H1 (cell line): Measurements from ENCODE around the gene SMOC2. TPM values are rescaled to one million over a fixed set of nuclear protein-coding genes. Genes with fewer than 3 reads are reported as not detected.

ENCODE experiments used
- ASH2L ChIP-seq: fragments of 200-600, 300-600 bp; sonication (generic); IDR thresholded peaks from one replicate; pipeline ENCODE4 v1.7.1; 2017; ENCODE audit warnings: low read length
- CREB1 ChIP-seq: IDR thresholded peaks from 2 replicates; pipeline ENCODE4 v1.6.1; 2012; ENCODE audit warnings: inconsistent platforms
- NANOG ChIP-seq: IDR thresholded peaks from 2 replicates; pipeline ENCODE4 v1.6.1; 2011; ENCODE audit warnings: low read length, low read depth, mild to moderate bottlenecking, inconsistent platforms; ENCODE audit not compliant: insufficient read depth, poor library complexity, severe bottlenecking
- SP2 ChIP-seq: IDR thresholded peaks from 2 replicates; pipeline ENCODE4 v1.6.1; 2012; ENCODE audit warnings: mild to moderate bottlenecking, low read length, inconsistent platforms
- TAF1 ChIP-seq: IDR thresholded peaks from 2 replicates; pipeline ENCODE4 v1.6.1; 2011; ENCODE audit warnings: mild to moderate bottlenecking, low read depth, low read length
- YY1 ChIP-seq: IDR thresholded peaks from 2 replicates; pipeline ENCODE4 v1.6.1; 2011; ENCODE audit warnings: low read depth, mild to moderate bottlenecking, low read length
- polyA plus RNA-seq, 7 experiments: library from polyadenylated mRNA; depleted of rRNA in 3 of 7; stranded (reverse) in 5 of 7; unstranded in 2 of 7; fragments of >200 nt in 5 of 7; fragments of 200-250 nt in 2 of 7; gene quantifications; 1 replicate in 5 of 7; 2 replicates in 1 of 7; 4 replicates in 1 of 7; pipeline versions ENCODE4 v1.2.1 to v1.2.3, GENCODE V29; 2011 to 2013; ENCODE audit warnings: missing spikeins in 2 of 7, mixed read lengths in 2 of 7
- total RNA-seq: library from RNA; stranded (reverse); fragmentation: NEBNext Ultra II Directional; extraction: Animal tissue kit (Norgen Biotek cat#: 25700); gene quantifications from 2 replicates; pipeline ENCODE4 v1.2.1, GENCODE V29; 2021

SMOC2 gene
- total and polyA plus RNA-seq, 2 of the 8 experiments (the other 6 are each of a cell fraction or from before 2014, with no cell fraction given) = 7.7 to 8.5 TPM

DNA sequence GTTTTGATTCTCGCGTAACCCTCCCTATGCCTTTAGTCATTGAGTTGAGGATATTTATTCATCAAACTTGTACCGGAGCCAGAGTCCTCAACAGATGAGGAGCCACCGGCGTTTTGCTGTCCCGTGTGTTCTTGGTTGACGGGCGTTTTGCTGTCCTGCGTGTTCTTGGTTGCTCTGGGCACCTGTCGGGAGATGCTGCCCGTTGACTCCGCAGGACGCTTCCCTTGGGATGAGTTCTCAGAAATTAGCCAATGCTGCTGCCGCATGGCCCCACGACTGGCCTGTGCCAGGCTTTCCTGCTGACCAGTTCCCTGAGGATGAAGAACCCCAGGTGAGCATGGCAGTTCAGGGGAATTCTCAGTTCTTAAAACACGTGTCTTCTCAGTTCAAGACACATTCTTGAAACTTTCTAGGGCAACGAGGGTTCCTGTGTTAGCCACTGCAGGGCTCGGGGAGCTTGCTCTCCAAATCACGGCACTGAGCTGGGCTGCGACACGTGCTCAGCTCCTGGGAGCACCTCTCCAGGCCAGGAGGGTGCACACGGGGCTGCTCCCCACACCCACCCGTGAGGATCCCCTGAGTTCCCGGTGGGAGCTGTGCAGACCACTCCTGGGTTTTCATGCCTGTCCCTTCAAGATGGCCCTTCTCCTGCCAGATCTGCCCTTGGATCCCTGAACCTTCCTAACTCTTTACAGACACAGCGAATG, 265.6 kb downstream of the SMOC2 start (continued):
- no peak for TF ChIP-seq SP2
- no peak for TF ChIP-seq TAF1
- no peak for TF ChIP-seq NANOG
- no peak for TF ChIP-seq CREB1
- no peak for TF ChIP-seq YY1
- no peak for TF ChIP-seq ASH2L
- TF ChIP-seq, all 59 proteins: peak for 0
